Measurements from ENCODE around the gene MANSC1.

MANSC1 gene

GRCh38 chr12:12367482-12367998, 17.5 kb upstream of the MANSC1 start:
- Histone ChIP-seq H3K36me3 (no peaks in the 10 kb centered on the region; the same call in 1 of the 2 replicates), H3K27ac (no peak overlapping the region), H3K4me3 (ENCODE audit: low read depth, low read length) (no peak overlapping the region), H3K9me3 (ENCODE audit: severe bottlenecking) (no peaks in the 10 kb centered on the region), H3K27me3 (ENCODE audit: insufficient read depth, low read depth, severe bottlenecking) (no peaks in the 10 kb centered on the region)
- TF ChIP-seq CTCF (IDR thresholded peaks at IDR 0.05; ENCODE audit: low read depth, low read length) = no peak
- DNase-seq = no peak

- Histone ChIP-seq H3K27me3 (ENCODE audit: insufficient read depth, low read depth, severe bottlenecking) (no peaks in the 10 kb centered on the region), H3K4me3 (ENCODE audit: low read depth, low read length) (no peak overlapping the region), H3K9me3 (ENCODE audit: severe bottlenecking) (no peaks in the 10 kb centered on the region), H3K36me3 (peaks cover 3% of the 10 kb centered on the region; the same call in 1 of the 2 replicates), H3K27ac (no peak overlapping the region)
- no peak for DNase-seq
- TF ChIP-seq CTCF (IDR thresholded peaks at IDR 0.05; ENCODE audit: low read depth, low read length) = no peak
Measured at GRCh38 chr12:12366701-12367481, 16.8 kb upstream of the MANSC1 start.

GRCh38 chr12:12365931-12366431, 15.9 kb upstream of the MANSC1 start:
- no peak for TF ChIP-seq CTCF (IDR thresholded peaks at IDR 0.05; ENCODE audit: low read depth, low read length)
- DNase-seq = no peak
- no peak overlapping the region for H3K27ac ChIP-seq

GRCh38 chr12:12365446-12365802, 15.4 kb upstream of the MANSC1 start:
- Histone ChIP-seq H3K27ac (no peak overlapping the region), H3K36me3 (peaks cover 4% of the 10 kb centered on the region; the same call in 1 of the 2 replicates), H3K4me3 (ENCODE audit: low read depth, low read length) (no peak overlapping the region), H3K9me3 (ENCODE audit: severe bottlenecking) (no peaks in the 10 kb centered on the region), H3K27me3 (ENCODE audit: insufficient read depth, low read depth, severe bottlenecking) (no peaks in the 10 kb centered on the region)
- no peak for TF ChIP-seq CTCF (IDR thresholded peaks at IDR 0.05; ENCODE audit: low read depth, low read length)
- no peak for DNase-seq

More at GRCh38 chr12:12365931-12366431, 15.9 kb upstream of the MANSC1 start:
- Histone ChIP-seq H3K4me3 (ENCODE audit: low read depth, low read length) (no peak overlapping the region), H3K36me3 (peaks cover 4% of the 10 kb centered on the region; the same call in 1 of the 2 replicates), H3K9me3 (ENCODE audit: severe bottlenecking) (no peaks in the 10 kb centered on the region), H3K27me3 (ENCODE audit: insufficient read depth, low read depth, severe bottlenecking) (no peaks in the 10 kb centered on the region)

GRCh38 chr12:12364787-12365445, 14.9 kb upstream of the MANSC1 start:
- TF ChIP-seq CTCF (IDR thresholded peaks at IDR 0.05; ENCODE audit: low read depth, low read length) = no peak
- DNase-seq = no peak
- Histone ChIP-seq H3K4me3 (ENCODE audit: low read depth, low read length) (no peak overlapping the region), H3K9me3 (ENCODE audit: severe bottlenecking) (no peaks in the 10 kb centered on the region), H3K27me3 (ENCODE audit: insufficient read depth, low read depth, severe bottlenecking) (no peaks in the 10 kb centered on the region), H3K27ac (no peak overlapping the region), H3K36me3 (peaks cover 4% of the 10 kb centered on the region; the same call in 1 of the 2 replicates)
